HepG2 (cell line): ENCODE results near the gene PSMB11. TPM values are rescaled to one million over a fixed set of nuclear protein-coding genes. Genes with fewer than 3 reads are reported as not detected.

Source experiments
- AKNA ChIP-seq: sonication (generic); formaldehyde crosslinking; IDR thresholded peaks from 2 replicates; pipeline ENCODE4 v1.4.0; 2020; ENCODE audit warnings: missing genetic modification reagents, borderline replicate concordance
- CENPT ChIP-seq: sonication (generic); formaldehyde crosslinking; IDR thresholded peaks from 2 replicates; pipeline ENCODE4 v1.8.0; 2022; ENCODE audit warnings: low read depth, mild to moderate bottlenecking, moderate library complexity, missing genetic modification reagents
- DNMT1 ChIP-seq: sonication (generic); formaldehyde crosslinking; IDR thresholded peaks from 2 replicates; pipeline ENCODE4 v1.5.1; 2020; ENCODE audit warnings: mild to moderate bottlenecking, missing genetic modification reagents
- ETV6 ChIP-seq: sonication (generic); formaldehyde crosslinking; conservative IDR thresholded peaks from 2 replicates; pipeline ENCODE4 v1.4.0; 2020; ENCODE audit warnings: missing genetic modification reagents
- JUND ChIP-seq: sonication (generic); formaldehyde crosslinking; IDR thresholded peaks from 2 replicates; pipeline ENCODE4 v1.8.0; 2022; ENCODE audit warnings: mild to moderate bottlenecking, missing genetic modification reagents
- RARG ChIP-seq: sonication (generic); formaldehyde crosslinking; IDR thresholded peaks from 2 replicates; pipeline ENCODE4 v1.4.0; 2020; ENCODE audit warnings: low read depth, mild to moderate bottlenecking, missing genetic modification reagents
- SCMH1 ChIP-seq: sonication (generic); formaldehyde crosslinking; IDR thresholded peaks from 2 replicates; pipeline ENCODE4 v1.9.0; 2021; ENCODE audit warnings: missing genetic modification reagents, mild to moderate bottlenecking, borderline replicate concordance
- SMAD9 ChIP-seq: sonication (generic); formaldehyde crosslinking; IDR thresholded peaks from 2 replicates; pipeline ENCODE4 v1.5.1; 2020; ENCODE audit warnings: mild to moderate bottlenecking, missing genetic modification reagents
- SNAI1 ChIP-seq: sonication (generic); formaldehyde crosslinking; IDR thresholded peaks from 2 replicates; pipeline ENCODE4 v1.5.0; 2020; ENCODE audit warnings: mild to moderate bottlenecking, missing genetic modification reagents, borderline replicate concordance
- TMF1 ChIP-seq: sonication (generic); formaldehyde crosslinking; IDR thresholded peaks from 2 replicates; pipeline ENCODE4 v1.8.1; 2022; ENCODE audit warnings: low read depth, missing genetic modification reagents
- ZBTB38 ChIP-seq: sonication (generic); formaldehyde crosslinking; IDR thresholded peaks from 2 replicates; pipeline ENCODE4 v1.5.1; 2020; ENCODE audit warnings: mild to moderate bottlenecking, missing genetic modification reagents
- ZFP36 ChIP-seq: fragments of 150-350 bp; IDR thresholded peaks from 2 replicates; pipeline ENCODE4 v1.6.1; 2018; ENCODE audit warnings: borderline replicate concordance, low read length, low read depth; ENCODE audit not compliant: partially characterized antibody
- ZNF362 ChIP-seq: sonication (generic); formaldehyde crosslinking; IDR thresholded peaks from 2 replicates; pipeline ENCODE4 v1.4.0; 2020; ENCODE audit warnings: missing genetic modification reagents, mild to moderate bottlenecking, borderline replicate concordance
- ZNF460 ChIP-seq: sonication (generic); formaldehyde crosslinking; IDR thresholded peaks from 2 replicates; pipeline ENCODE4 v1.5.1; 2020; ENCODE audit warnings: missing genetic modification reagents, mild to moderate bottlenecking, borderline replicate concordance
- ZNF747 ChIP-seq: sonication (generic); formaldehyde crosslinking; IDR thresholded peaks from 2 replicates; pipeline ENCODE4 v1.8.1; 2023; ENCODE audit warnings: missing genetic modification reagents, mild to moderate bottlenecking, borderline replicate concordance
- ZNF883 ChIP-seq: sonication (generic); formaldehyde crosslinking; IDR thresholded peaks from 2 replicates; pipeline ENCODE4 v1.5.1; 2020; ENCODE audit warnings: mild to moderate bottlenecking, missing genetic modification reagents; ENCODE audit errors: not compliant biosample characterization
- polyA plus RNA-seq, 8 experiments: library from polyadenylated mRNA; depleted of rRNA in 3 of 8; stranded (reverse) in 7 of 8; unstranded in 1 of 8; fragments of >200 nt; fragmentation: Illumina TruSeq in 4 of 8; extraction: Trizol in 4 of 8; gene quantifications; 2 replicates each; pipeline versions ENCODE4 v1.2.1 to v1.2.3, GENCODE V29; 2011 to 2016; ENCODE audit warnings: low read depth in 4 of 8, missing spikeins in 1 of 8, mixed read lengths in 1 of 8; ENCODE audit not compliant: insufficient read depth in 1 of 8
- total RNA-seq, 5 experiments: library from RNA; depleted of rRNA; stranded (reverse); fragments of >200 nt; fragmentation: Illumina TruSeq; extraction: Trizol; gene quantifications; 2 replicates each; pipeline ENCODE4 v1.2.3, GENCODE V29; 2016; ENCODE audit warnings: low read depth in 1 of 5
- TF ChIP-seq, protein P1 (sequence below): sonication (generic); formaldehyde crosslinking; IDR thresholded peaks from 2 replicates; pipeline ENCODE4 v1.8.0; 2022; ENCODE audit warnings: missing genetic modification reagents, mild to moderate bottlenecking, moderate library complexity, borderline replicate concordance
- TF ChIP-seq, protein P2 (sequence below): sonication (generic); formaldehyde crosslinking; IDR thresholded peaks from 2 replicates; pipeline ENCODE4 v1.5.0; 2020; ENCODE audit warnings: mild to moderate bottlenecking, missing genetic modification reagents

PSMB11 gene
- total and polyA plus RNA-seq, 2 of the 13 experiments (the other 11 are each of a cell fraction or from before 2014, with no cell fraction given), result not detected

- TF ChIP-seq ZNF362 (CRISPR knock-in tag) (0 out of 2 replicates have a peak, but pooled peaks have one; percentile 12), ZNF883 (CRISPR knock-in tag) (peak; percentile 63), ZFP36 (no peak), ZNF460 (CRISPR knock-in tag) (no peak; the same call in 1 of the 2 replicates), JUND (CRISPR knock-in tag) (no peak), AKNA (CRISPR knock-in tag) (no peak), TMF1 (CRISPR knock-in tag) (peak; percentile 60; the same call in 1 of the 2 replicates), ZNF747 (CRISPR knock-in tag) (peak; percentile 81), SMAD9 (no peak), SNAI1 (CRISPR knock-in tag) (0 out of 2 replicates have a peak, but pooled peaks have one; percentile 64), SCMH1 (CRISPR knock-in tag) (no peak), ETV6 (peak; percentile 50; the same call in 1 of the 2 replicates), RARG (CRISPR knock-in tag) (0 out of 2 replicates have a peak, but pooled peaks have one; percentile 67), CENPT (CRISPR knock-in tag) (no peak), ZBTB38 (CRISPR knock-in tag) (peak; percentile 19; the same call in 1 of the 2 replicates), DNMT1 (CRISPR knock-in tag) (0 out of 2 replicates have a peak, but pooled peaks have one; percentile 16)
- TF ChIP-seq, protein P1, sequence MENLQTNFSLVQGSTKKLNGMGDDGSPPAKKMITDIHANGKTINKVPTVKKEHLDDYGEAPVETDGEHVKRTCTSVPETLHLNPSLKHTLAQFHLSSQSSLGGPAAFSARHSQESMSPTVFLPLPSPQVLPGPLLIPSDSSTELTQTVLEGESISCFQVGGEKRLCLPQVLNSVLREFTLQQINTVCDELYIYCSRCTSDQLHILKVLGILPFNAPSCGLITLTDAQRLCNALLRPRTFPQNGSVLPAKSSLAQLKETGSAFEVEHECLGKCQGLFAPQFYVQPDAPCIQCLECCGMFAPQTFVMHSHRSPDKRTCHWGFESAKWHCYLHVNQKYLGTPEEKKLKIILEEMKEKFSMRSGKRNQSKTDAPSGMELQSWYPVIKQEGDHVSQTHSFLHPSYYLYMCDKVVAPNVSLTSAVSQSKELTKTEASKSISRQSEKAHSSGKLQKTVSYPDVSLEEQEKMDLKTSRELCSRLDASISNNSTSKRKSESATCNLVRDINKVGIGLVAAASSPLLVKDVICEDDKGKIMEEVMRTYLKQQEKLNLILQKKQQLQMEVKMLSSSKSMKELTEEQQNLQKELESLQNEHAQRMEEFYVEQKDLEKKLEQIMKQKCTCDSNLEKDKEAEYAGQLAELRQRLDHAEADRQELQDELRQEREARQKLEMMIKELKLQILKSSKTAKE, result no peak
- TF ChIP-seq, protein P2, sequence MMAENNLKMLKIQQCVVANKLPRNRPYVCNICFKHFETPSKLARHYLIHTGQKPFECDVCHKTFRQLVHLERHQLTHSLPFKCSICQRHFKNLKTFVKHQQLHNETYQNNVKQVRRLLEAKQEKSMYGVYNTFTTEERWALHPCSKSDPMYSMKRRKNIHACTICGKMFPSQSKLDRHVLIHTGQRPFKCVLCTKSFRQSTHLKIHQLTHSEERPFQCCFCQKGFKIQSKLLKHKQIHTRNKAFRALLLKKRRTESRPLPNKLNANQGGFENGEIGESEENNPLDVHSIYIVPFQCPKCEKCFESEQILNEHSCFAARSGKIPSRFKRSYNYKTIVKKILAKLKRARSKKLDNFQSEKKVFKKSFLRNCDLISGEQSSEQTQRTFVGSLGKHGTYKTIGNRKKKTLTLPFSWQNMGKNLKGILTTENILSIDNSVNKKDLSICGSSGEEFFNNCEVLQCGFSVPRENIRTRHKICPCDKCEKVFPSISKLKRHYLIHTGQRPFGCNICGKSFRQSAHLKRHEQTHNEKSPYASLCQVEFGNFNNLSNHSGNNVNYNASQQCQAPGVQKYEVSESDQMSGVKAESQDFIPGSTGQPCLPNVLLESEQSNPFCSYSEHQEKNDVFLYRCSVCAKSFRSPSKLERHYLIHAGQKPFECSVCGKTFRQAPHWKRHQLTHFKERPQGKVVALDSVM, result peak; percentile 74
Observed at GRCh38 chr14:23071244-23071920, 29.4 kb downstream of the PSMB11 start (continued).
